GM12878 (cell line): ENCODE data around the gene C8G.
A peak's percentile ranks its signal among the peaks of the same experiment; 100 is the strongest.

Experiments used
- CEBPB ChIP-seq, 2 experiments: fragments of 150-350 bp in 1 of 2; IDR thresholded peaks; 2 replicates each; pipeline ENCODE4 v1.6.1; 2012 to 2014; ENCODE audit warnings: low read depth in 2 of 2, low read length in 2 of 2, borderline replicate concordance in 1 of 2, inconsistent platforms in 1 of 2
- CTCF ChIP-seq, 3 experiments: IDR thresholded peaks in 2 of 3; conservative IDR thresholded peaks in 1 of 3; 2 replicates each; pipeline ENCODE4 v1.5.1; 2011; ENCODE audit warnings: low read depth in 3 of 3, low read length in 3 of 3, mild to moderate bottlenecking in 3 of 3, control low read depth in 2 of 3, moderate library complexity in 2 of 3, inconsistent platforms in 1 of 3, mixed read lengths in 1 of 3; ENCODE audit not compliant: control insufficient read depth in 2 of 3, insufficient read depth in 1 of 3; ENCODE audit errors: extremely low read depth in 1 of 3
- E4F1 ChIP-seq: fragments of 450-650 bp; IDR thresholded peaks from 2 replicates; pipeline ENCODE4 v1.6.1; 2018; ENCODE audit warnings: borderline replicate concordance, mild to moderate bottlenecking; ENCODE audit not compliant: partially characterized antibody
- EP300 ChIP-seq, 2 experiments: fragments of 150-350 bp in 1 of 2; IDR thresholded peaks; 2 replicates each; pipeline ENCODE4 v1.6.1; 2011 to 2012; ENCODE audit warnings: low read depth in 2 of 2, low read length in 2 of 2, borderline replicate concordance in 1 of 2, improper control_type of control experiment in 1 of 2, inconsistent platforms in 1 of 2; ENCODE audit not compliant: control insufficient read depth in 1 of 2
- ESRRA ChIP-seq: IDR thresholded peaks from 2 replicates; pipeline ENCODE4 v1.6.1; 2012; ENCODE audit warnings: mild to moderate bottlenecking, low read length, improper control_type of control experiment
- MAX ChIP-seq: IDR thresholded peaks from 2 replicates; pipeline ENCODE4 v1.6.1; 2012; ENCODE audit warnings: low read depth, low read length, improper control_type of control experiment
- NKRF ChIP-seq: fragments of 450-650 bp; conservative IDR thresholded peaks from 2 replicates; pipeline ENCODE4 v1.6.1; 2017; ENCODE audit warnings: mild to moderate bottlenecking, moderate library complexity
- NR2F1 ChIP-seq: fragments of 450-650 bp; conservative IDR thresholded peaks from 2 replicates; pipeline ENCODE4 v1.6.1; 2017; ENCODE audit warnings: mild to moderate bottlenecking
- POLR2A ChIP-seq: IDR thresholded peaks from 2 replicates; pipeline ENCODE4 v1.6.1; 2011; ENCODE audit warnings: low read depth, mild to moderate bottlenecking, low read length
- POLR2AphosphoS5 ChIP-seq: IDR thresholded peaks from 2 replicates; pipeline ENCODE4 v1.6.1; 2011; ENCODE audit warnings: mild to moderate bottlenecking, low read length, inconsistent platforms
- RCOR1 ChIP-seq: conservative IDR thresholded peaks from 2 replicates; pipeline ENCODE4 v1.6.1; 2012; ENCODE audit warnings: low read depth, low read length, improper control_type of control experiment
- STAT3 ChIP-seq: IDR thresholded peaks from 2 replicates; pipeline ENCODE4 v1.6.1; 2011; ENCODE audit warnings: low read depth, low read length, improper control_type of control experiment

GRCh38 chr9:136916330-136917184 is 28.5 kb upstream of the C8G start:
- TF ChIP-seq CTCF (IDR thresholded peaks at IDR 0.05 in 2 of 3, conservative IDR thresholded peaks at IDR 0.05 in 1 of 3; ENCODE audit: control insufficient read depth in 2 of 3, extremely low read depth in 1 of 3, insufficient read depth in 1 of 3, low read depth in 3 of 3, low read length in 3 of 3), result no peak
- TF ChIP-seq POLR2AphosphoS5, result no peak
- no peak for TF ChIP-seq CEBPB (IDR thresholded peaks at IDR 0.05; ENCODE audit: borderline replicate concordance in 1 of 2, low read depth in 2 of 2, low read length in 2 of 2)
- no peak for TF ChIP-seq ESRRA
- no peak for TF ChIP-seq EP300 (IDR thresholded peaks at IDR 0.05; ENCODE audit: borderline replicate concordance in 1 of 2, control insufficient read depth in 1 of 2, low read depth in 2 of 2, low read length in 2 of 2)
- TF ChIP-seq POLR2A, result peak; percentile 5; the same call in 1 of the 2 replicates
- no peak for TF ChIP-seq NKRF
- no peak for TF ChIP-seq NR2F1
- no peak for TF ChIP-seq E4F1
- no peak for TF ChIP-seq STAT3
- no peak for TF ChIP-seq MAX
- no peak for TF ChIP-seq RCOR1
